OCI-LY7 (cell line): ENCODE results near the gene ACOXL.

Experiments
- CTCF ChIP-seq: fragments of 200-600 bp; sonication (generic); conservative IDR thresholded peaks from 2 replicates; pipeline ENCODE4 v1.5.1; 2014; ENCODE audit warnings: mild to moderate bottlenecking, antibody characterized with exemption, low read length, moderate library complexity, mixed read lengths
- EZH2phosphoT487 ChIP-seq: fragments of 200-600 bp; sonication (generic); IDR thresholded peaks from 2 replicates; pipeline ENCODE4 v1.6.1; 2018; ENCODE audit warnings: low read depth, borderline replicate concordance, mild to moderate bottlenecking, mixed run types, antibody characterized with exemption, low read length, moderate library complexity, mixed read lengths

GRCh38 chr2:110848519-110849030, 116.2 kb downstream of the ACOXL start:
- TF ChIP-seq CTCF (no peak), EZH2phosphoT487 (no peak)
